Testis (tissue), 3 donors: Measurements from ENCODE around the gene PRDM2. TPM values are rescaled to one million over a fixed set of nuclear protein-coding genes. Genes with fewer than 3 reads are reported as not detected.

Experiments
- DNase-seq: peaks from one replicate; pipeline ENCODE4 v3.0.0-alpha.2; 2019
- H3K27ac ChIP-seq, 2 donors: fragments of 200-600 bp; sonication (generic); one replicate each; pipeline ENCODE4 v1.5.1; 2019
- H3K27me3 ChIP-seq: fragments of 200-600 bp; sonication (generic); one replicate; pipeline ENCODE4 v1.5.1; 2019
- H3K36me3 ChIP-seq: fragments of 200-600 bp; sonication (generic); one replicate; pipeline ENCODE4 v1.5.1; 2017; ENCODE audit warnings: low read depth; ENCODE audit errors: missing control alignments
- H3K4me1 ChIP-seq: fragments of 200-600 bp; sonication (generic); one replicate; pipeline ENCODE4 v1.5.1; 2019
- H3K4me3 ChIP-seq, 2 donors: fragments of 200-600 bp; sonication (generic); one replicate each; pipeline ENCODE4 v1.5.1; 2017 to 2019
- H3K9me3 ChIP-seq: fragments of 200-600 bp; sonication (generic); one replicate; pipeline ENCODE4 v1.5.1; 2017
- POLR2A ChIP-seq: fragments of 450-650 bp; IDR thresholded peaks from one replicate; pipeline ENCODE4 v1.6.1; 2017; ENCODE audit warnings: antibody characterized with exemption, mild to moderate bottlenecking, moderate library complexity
- WGBS, 2 donors: methylation state at CpG; one replicate each; pipeline ENCODE4 v1.1.5; 2018; 5-methylcytosine and 5-hydroxymethylcytosine counted together
- intact Hi-C: fragments of 100-400 bp; cut with DNase I; formaldehyde crosslinking; loops from one replicate; pipeline ENCODE4 v1.15.1; 2023; ENCODE audit warnings: low total_unique reads
- polyA plus RNA-seq: library from polyadenylated mRNA; stranded (reverse); fragments of 350-450 nt; fragmentation: Illumina TruSeq; extraction: RNeasy Lipid Tissue Mini Kit (QIAGEN cat#74804); gene quantifications from one replicate; pipeline ENCODE4 v1.2.3, GENCODE V29; 2014; ENCODE audit warnings: low read depth, low replicate concordance; ENCODE audit not compliant: insufficient read depth
- total RNA-seq, 2 donors: library from RNA; depleted of rRNA; stranded (reverse); fragments of >200 nt; gene quantifications; one replicate each; pipeline ENCODE4 v1.2.3, GENCODE V29; 2016
- TF ChIP-seq, protein P1 (sequence below), 3 experiments: fragments of 450-650 bp in 2 of 3; fragments of 200-600 bp in 1 of 3; sonication (generic) in 1 of 3; IDR thresholded peaks; one replicate each; pipeline ENCODE4 v1.5.1; 2016 to 2019; ENCODE audit warnings: antibody characterized with exemption in 3 of 3, mild to moderate bottlenecking in 2 of 3, moderate library complexity in 1 of 3

Gene PRDM2
- total and polyA plus RNA-seq, 3 donors from 2014 or later: 43.5 to 75.1 (median 55.5) TPM

DNA sequence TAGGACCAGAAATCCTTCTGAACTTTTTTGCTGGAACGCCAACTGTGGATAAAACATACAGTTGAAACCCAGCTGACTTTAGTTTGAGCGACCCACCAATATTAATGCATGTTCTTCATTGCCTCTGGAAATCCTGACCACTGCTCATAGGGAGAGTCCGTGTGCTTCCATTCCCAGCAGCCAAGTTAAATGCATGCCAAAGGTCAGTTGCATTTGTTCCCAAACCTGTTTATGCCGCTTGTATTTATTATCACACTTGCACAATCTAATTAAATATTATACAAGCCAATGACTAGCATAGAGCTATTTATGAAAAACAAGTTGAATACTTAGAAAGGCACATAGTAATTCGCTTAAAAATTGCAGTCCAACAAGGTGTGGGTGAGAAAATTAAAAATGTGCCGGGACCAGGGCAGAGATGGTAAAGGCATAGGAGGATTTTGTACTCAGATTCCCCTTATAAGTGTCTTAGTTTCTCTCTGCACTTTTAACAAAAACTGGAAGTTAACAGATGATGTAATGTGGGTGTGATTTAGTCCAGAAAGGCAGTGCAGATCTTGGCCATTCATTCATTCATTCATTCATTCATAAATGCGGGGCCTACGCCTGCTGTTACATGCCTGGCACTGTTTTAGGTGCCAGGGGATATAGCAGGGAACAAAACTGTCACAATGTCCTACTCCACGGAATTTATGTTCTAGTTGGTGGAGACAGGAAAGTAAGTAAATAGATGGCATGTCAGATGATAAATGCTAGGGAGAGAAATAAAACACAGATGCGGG is 99.7 kb downstream of the PRDM2 start:
- DNase-seq: no peak
- Histone ChIP-seq H3K27ac (no peak overlapping the region), H3K4me3 (no peak overlapping the region), H3K27me3 (no peaks in the 10 kb centered on the region), H3K4me1 (no peaks in the 10 kb centered on the region), H3K36me3 (no peaks in the 10 kb centered on the region), H3K9me3 (no peaks in the 10 kb centered on the region)
- intact Hi-C loops: no loop called here
- no peak for TF ChIP-seq POLR2A
- TF ChIP-seq, protein P1, sequence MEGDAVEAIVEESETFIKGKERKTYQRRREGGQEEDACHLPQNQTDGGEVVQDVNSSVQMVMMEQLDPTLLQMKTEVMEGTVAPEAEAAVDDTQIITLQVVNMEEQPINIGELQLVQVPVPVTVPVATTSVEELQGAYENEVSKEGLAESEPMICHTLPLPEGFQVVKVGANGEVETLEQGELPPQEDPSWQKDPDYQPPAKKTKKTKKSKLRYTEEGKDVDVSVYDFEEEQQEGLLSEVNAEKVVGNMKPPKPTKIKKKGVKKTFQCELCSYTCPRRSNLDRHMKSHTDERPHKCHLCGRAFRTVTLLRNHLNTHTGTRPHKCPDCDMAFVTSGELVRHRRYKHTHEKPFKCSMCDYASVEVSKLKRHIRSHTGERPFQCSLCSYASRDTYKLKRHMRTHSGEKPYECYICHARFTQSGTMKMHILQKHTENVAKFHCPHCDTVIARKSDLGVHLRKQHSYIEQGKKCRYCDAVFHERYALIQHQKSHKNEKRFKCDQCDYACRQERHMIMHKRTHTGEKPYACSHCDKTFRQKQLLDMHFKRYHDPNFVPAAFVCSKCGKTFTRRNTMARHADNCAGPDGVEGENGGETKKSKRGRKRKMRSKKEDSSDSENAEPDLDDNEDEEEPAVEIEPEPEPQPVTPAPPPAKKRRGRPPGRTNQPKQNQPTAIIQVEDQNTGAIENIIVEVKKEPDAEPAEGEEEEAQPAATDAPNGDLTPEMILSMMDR (IDR thresholded peaks at IDR 0.05): no peak
- WGBS, 2 donors: 74 to 77% methylated on average over 10 of the region's 10 CpGs

DNA sequence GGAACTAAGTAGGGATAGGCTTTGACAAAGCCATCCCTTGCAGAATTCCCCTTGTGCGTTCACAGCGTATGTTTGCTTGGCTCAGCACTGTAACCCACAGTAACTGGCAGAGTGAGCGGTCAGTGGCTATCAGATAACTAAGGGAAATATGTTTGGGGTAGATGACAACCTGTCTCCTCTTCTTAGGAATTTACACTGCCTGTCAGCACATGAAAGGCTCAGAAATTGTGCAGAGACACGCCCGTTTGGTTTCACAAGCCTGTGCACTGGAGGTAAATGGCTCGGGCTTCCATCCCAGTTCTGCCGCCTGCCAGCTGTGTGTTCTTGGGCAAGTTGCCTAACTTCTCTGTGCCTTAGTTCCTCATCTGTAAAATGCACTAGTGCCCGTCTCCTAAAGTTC is 101.2 kb downstream of the PRDM2 start:
- Histone ChIP-seq H3K4me3 (no peak overlapping the region), H3K36me3 (no peaks in the 10 kb centered on the region), H3K4me1 (no peaks in the 10 kb centered on the region), H3K9me3 (no peaks in the 10 kb centered on the region), H3K27ac (no peak overlapping the region), H3K27me3 (no peaks in the 10 kb centered on the region)
- 76 to 89% methylated on average over 8 of the region's 8 CpGs for WGBS, 2 donors
- intact Hi-C loops: no loop called here
- no peak for DNase-seq
- no peak for TF ChIP-seq POLR2A
- TF ChIP-seq, protein P1 (IDR thresholded peaks at IDR 0.05): no peak

GRCh38 chr1:13801655-13802486 is 101.9 kb downstream of the PRDM2 start:
- H3K4me1 ChIP-seq: no peaks in the 10 kb centered on the region
- no peak overlapping the region for H3K27ac ChIP-seq
- H3K9me3 ChIP-seq: no peaks in the 10 kb centered on the region
- no peaks in the 10 kb centered on the region for H3K27me3 ChIP-seq
- intact Hi-C loops: no loop called here
- H3K36me3 ChIP-seq: no peaks in the 10 kb centered on the region
- no peak overlapping the region for H3K4me3 ChIP-seq
- DNase-seq: no peak
- 90 to 94% methylated on average over 14 to 19 of the region's 20 CpGs for WGBS, 2 donors
- TF ChIP-seq, protein P1 (IDR thresholded peaks at IDR 0.05): no peak
- TF ChIP-seq POLR2A: no peak

DNA sequence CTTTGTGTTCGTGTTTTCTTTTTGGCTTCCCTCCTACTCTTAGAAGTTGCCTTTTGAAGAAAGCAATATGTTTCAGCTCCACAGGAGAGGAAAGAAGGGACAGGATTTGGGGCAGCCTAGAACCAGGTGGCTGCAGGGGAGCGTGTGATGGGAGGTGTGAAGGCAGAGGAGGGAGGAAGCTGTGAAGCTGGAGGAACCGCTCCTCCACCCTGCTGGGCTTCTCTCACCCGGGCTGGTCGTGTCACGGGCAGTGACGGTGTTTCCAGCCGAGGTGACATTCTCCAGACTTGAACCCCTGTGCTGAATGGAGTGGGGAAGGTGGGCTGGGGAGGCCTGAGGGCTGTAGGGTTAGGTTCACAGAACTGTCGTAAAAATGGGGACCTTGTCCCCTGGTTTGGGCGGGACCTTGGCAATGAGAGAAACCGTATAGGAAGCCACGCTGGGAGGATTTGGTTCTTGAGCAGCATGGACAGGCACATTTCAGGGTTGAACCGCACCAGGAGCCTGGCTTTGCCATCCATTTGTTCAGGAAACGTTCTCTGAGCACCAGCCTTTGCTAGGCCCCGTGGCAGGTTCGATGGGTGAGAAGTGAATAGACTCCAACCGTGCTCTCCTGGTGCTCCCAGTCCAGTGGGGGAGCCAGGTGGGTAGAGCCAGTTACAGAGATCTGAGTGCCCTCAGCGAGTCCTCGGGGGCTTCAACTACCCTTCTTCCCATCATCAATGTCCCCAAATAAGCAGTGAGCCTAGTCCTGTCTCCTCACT is 103.0 kb downstream of the PRDM2 start:
- no peak for TF ChIP-seq POLR2A
- TF ChIP-seq, protein P1 (IDR thresholded peaks at IDR 0.05): no peak
- intact Hi-C loops: no loop called here
- no peak overlapping the region for H3K4me3 ChIP-seq
- no peaks in the 10 kb centered on the region for H3K36me3 ChIP-seq
- H3K27me3 ChIP-seq: no peaks in the 10 kb centered on the region
- DNase-seq: no peak
- H3K9me3 ChIP-seq: no peaks in the 10 kb centered on the region
- H3K27ac ChIP-seq: no peak overlapping the region
- no peaks in the 10 kb centered on the region for H3K4me1 ChIP-seq
- 94 to 99% methylated on average over 15 to 19 of the region's 19 CpGs for WGBS, 2 donors
